Measurements from ENCODE around the gene ANKRD6. TPM values are rescaled to one million over a fixed set of nuclear protein-coding genes. Genes with fewer than 3 reads are reported as not detected.

Gene ANKRD6
- total and polyA plus RNA-seq, 2 donors (not counting 3 experiments of a cell fraction or from before 2014, with no cell fraction given), result 3.4 to 9.6 TPM

DNA sequence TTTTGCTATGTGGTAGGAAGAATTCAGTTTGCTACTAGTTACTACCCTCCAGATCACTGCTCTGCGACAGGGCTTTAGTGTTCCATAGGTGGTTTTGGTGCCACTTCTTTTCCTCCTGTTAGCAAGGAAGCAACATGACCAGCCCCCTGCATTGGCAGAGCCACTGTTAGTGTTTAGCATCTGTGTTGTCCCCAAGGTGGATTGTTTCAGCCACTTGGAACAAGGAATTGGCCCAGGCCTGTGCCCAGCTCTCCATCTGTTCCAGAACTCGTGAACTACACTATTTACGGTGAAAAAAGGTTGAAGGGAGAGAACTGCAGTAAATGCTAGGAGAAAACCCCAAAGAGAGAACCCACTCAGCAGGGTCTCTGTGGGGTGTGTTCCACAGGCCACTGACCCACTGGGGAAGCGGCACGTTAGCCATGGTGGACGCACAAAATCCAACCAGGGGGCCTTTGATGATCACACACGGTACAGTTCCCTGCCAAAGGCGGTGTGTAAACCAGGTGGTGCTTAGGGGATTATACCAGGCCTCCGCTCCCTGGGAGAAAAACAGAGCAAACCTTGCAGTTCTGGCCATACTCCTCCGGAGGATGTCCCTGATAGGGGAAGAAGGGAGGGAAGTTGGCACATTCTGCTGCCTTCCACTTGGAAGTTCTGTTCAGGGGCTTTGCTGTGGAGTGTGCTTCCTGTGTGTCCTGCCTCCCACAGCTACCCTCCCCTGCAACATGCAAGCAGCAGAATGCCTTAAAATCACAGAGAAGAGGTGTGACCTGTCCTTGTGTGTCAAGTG lies 133.3 kb downstream of the ANKRD6 start:
- intact Hi-C loops (cut with micrococcal nuclease), result no loop called here
- Histone ChIP-seq H4K20me1 (replicated peaks; ENCODE audit: control insufficient read depth, extremely low read depth, insufficient read depth, low read length) (no peaks in the 10 kb centered on the region), H3K9me1 (replicated peaks; ENCODE audit: control insufficient read depth, extremely low read depth, insufficient read depth, low read length) (no peaks in the 10 kb centered on the region), H3K9ac (replicated peaks; ENCODE audit: extremely low read depth, insufficient read depth, low read length) (no peak overlapping the region), H3K36me3 (ENCODE audit: control insufficient read depth in 2 of 2, extremely low read depth in 1 of 2, insufficient read depth in 2 of 2, low read length in 2 of 2) (no peaks in the 10 kb centered on the region), H3K27me3 (ENCODE audit: control insufficient read depth in 2 of 2, insufficient read depth in 2 of 2, low read length in 2 of 2) (peaks cover 0 to 1% of the 10 kb centered on the region in 2 experiments), H3K4me1 (ENCODE audit: control insufficient read depth, extremely low read depth, insufficient read depth, low read length) (no peaks in the 10 kb centered on the region), H3K4me3 (replicated peaks in 1 of 3; ENCODE audit: insufficient read depth in 1 of 3, low read depth in 1 of 3, low read length in 3 of 3) (no peak overlapping the region), H3K9me3 (replicated peaks; ENCODE audit: control insufficient read depth, insufficient read depth, low read length) (no peaks in the 10 kb centered on the region), H3K27ac (ENCODE audit: insufficient read depth, low read depth, low read length) (no peak overlapping the region), H2AFZ (ENCODE audit: low read depth, low read length) (no peak overlapping the region), H3K79me2 (ENCODE audit: control insufficient read depth, insufficient read depth, low read length) (no peaks in the 10 kb centered on the region), H3K4me2 (ENCODE audit: insufficient read depth, low read length) (no peak overlapping the region)
- BruUV-seq (replicated peaks), result no TSS peak
- FAIRE-seq (no peak), DNase-seq (ENCODE audit: low read depth, low spot score) (no peak)
- dilution Hi-C loops (cut with MboI; ENCODE audit: extremely low pct_ligation_motif_present, low sequenced_read_pairs), result no loop called here
- ChIA-PET CTCF (interaction anchor here (1.2 kb wide), 1 partner anchor 14 kb away, joined by 4 read pairs; no protein-coding TSS in a partner anchor), POLR2A (no interaction called here)
- TF ChIP-seq, protein P1, sequence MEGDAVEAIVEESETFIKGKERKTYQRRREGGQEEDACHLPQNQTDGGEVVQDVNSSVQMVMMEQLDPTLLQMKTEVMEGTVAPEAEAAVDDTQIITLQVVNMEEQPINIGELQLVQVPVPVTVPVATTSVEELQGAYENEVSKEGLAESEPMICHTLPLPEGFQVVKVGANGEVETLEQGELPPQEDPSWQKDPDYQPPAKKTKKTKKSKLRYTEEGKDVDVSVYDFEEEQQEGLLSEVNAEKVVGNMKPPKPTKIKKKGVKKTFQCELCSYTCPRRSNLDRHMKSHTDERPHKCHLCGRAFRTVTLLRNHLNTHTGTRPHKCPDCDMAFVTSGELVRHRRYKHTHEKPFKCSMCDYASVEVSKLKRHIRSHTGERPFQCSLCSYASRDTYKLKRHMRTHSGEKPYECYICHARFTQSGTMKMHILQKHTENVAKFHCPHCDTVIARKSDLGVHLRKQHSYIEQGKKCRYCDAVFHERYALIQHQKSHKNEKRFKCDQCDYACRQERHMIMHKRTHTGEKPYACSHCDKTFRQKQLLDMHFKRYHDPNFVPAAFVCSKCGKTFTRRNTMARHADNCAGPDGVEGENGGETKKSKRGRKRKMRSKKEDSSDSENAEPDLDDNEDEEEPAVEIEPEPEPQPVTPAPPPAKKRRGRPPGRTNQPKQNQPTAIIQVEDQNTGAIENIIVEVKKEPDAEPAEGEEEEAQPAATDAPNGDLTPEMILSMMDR (IDR thresholded peaks at IDR 0.05; ENCODE audit: extremely low read depth in 1 of 2, insufficient read depth in 1 of 2, low read depth in 1 of 2, low read length in 2 of 2), result no peak
- TF ChIP-seq EZH2 (IDR thresholded peaks at IDR 0.05; ENCODE audit: borderline replicate concordance, low read depth, low read length, severe bottlenecking) (no peak), FOS (IDR thresholded peaks at IDR 0.05; ENCODE audit: borderline replicate concordance, insufficient read depth, low read length) (no peak), POLR2AphosphoS5 (IDR thresholded peaks at IDR 0.05; ENCODE audit: insufficient read depth, low read depth, low read length) (no peak), JUN (IDR thresholded peaks at IDR 0.05; ENCODE audit: borderline replicate concordance, insufficient read depth, insufficient read length, low read depth) (no peak), POLR2A (IDR thresholded peaks at IDR 0.05; ENCODE audit: low read depth, low read length) (no peak), GATA2 (IDR thresholded peaks at IDR 0.05; ENCODE audit: insufficient read depth, insufficient read length, low read depth, low read length) (no peak), MYC (IDR thresholded peaks at IDR 0.05; ENCODE audit: low read depth, low read length) (no peak)
- TF ChIP-seq, protein P2, sequence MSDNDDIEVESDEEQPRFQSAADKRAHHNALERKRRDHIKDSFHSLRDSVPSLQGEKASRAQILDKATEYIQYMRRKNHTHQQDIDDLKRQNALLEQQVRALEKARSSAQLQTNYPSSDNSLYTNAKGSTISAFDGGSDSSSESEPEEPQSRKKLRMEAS (IDR thresholded peaks at IDR 0.05; ENCODE audit: insufficient read depth, insufficient read length), result no peak
